GM19452 (cell line): Measurements from ENCODE around the gene SUGCT.

ENCODE experiments used
- ATAC-seq: cut with Tn5 transposase; IDR thresholded peaks from one replicate; pipeline ENCODE4 v1.9.1; 2021; ENCODE audit not compliant: unreplicated experiment

SUGCT gene

GRCh38 chr7:40800771-40801170, 666.0 kb downstream of the SUGCT start:
- ATAC-seq, result no peak

DNA sequence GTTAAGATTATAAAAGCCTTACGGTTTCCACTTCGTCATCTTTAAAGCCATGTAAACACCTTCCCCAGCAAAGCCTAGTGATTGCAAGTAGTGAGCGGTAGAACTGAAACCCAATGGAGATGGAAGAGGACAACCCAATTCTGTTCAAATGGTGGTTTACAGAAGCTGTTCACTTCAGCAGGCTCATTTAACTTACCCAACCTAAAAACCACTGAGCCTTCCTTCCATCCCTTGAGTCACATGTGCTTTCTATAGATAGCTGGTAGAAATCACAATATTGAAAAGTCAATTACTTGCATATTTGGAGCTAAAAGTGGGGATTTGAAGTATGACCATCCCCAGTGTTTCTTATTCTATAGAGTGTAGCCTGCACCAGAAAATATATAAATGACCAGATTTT, 667.7 kb downstream of the SUGCT start:
- no peak for ATAC-seq

DNA sequence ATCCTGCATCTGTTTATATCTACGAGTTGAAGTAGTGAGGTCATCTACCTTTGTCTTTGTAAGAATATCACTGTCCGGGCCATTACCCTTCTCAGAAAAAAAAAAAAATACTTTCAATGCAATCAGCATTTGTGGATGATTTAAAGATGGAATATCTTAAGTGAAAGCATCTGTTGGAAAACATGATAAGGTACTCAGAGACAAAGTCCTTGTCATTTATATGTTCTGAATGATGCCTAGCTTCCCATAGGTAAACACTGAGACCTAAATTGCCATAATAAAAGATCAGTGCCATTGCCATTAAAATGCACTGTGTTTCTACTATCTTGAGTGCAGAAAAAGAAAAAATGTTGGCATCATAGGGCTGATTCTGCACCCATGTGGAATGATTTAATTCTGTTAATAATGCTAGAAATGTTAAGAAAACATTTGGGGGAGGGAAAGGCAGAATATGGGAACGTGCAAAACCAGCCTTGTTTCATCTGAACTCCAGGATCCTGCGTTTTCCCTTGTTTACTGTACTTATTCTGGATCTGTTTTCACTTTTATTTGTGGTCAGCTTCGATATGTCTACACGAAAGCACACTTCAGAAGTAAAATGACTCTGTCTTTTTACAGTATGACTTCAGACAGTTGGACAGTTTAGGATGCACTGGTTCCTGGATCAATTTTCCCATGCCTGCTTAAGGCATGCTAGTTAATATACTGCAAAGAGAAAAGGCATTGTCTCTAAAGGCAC, 669.8 kb downstream of the SUGCT start:
- no peak for ATAC-seq

- no peak for ATAC-seq
Measured at GRCh38 chr7:40805361-40805760, 670.6 kb downstream of the SUGCT start.

GRCh38 chr7:40808378-40808942, 673.7 kb downstream of the SUGCT start:
- ATAC-seq, result no peak

GRCh38 chr7:40810274-40810673, 675.5 kb downstream of the SUGCT start:
- ATAC-seq, result no peak

DNA sequence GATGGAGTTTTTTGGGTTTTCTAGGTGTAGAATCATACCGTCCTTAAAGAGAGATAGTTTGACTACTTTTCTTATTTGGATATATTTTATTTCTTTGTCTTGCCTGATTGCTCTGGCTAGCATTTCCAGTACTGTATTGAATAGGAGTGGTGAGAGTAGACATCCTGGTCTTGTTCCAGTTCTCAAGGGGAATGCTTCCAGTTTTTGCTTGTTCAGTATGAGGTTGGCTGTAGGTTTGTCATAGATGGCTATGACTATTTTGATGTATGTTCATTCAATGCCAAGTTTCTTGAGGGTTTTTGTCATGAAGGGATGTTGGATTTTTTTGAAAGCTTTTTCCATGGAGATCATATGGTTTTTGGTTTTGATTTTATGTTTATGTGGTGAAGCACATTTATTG, 676.9 kb downstream of the SUGCT start:
- no peak for ATAC-seq

GRCh38 chr7:40815022-40815421, 680.2 kb downstream of the SUGCT start:
- ATAC-seq, result no peak

- no peak for ATAC-seq
Measured at GRCh38 chr7:40815512-40815911, 680.7 kb downstream of the SUGCT start.

DNA sequence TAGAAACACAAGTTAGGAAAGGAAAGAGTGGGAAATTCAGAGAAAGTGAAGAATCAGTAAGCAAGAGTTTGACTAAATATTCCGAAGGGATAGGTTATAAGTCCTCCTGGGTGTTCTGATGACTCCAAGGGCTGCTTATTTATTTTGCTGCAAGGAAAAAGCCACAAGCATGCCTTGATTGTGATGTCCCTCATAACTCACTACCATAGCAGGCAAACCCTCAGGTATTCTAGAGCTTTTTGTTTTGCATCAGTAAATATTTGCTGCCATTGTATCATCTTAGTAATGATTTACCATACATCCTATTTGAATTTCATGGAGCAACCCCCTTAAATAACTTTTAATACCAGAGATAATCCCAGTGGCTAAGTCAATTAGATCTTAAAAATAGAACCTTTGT, 688.1 kb downstream of the SUGCT start:
- no peak for ATAC-seq

DNA sequence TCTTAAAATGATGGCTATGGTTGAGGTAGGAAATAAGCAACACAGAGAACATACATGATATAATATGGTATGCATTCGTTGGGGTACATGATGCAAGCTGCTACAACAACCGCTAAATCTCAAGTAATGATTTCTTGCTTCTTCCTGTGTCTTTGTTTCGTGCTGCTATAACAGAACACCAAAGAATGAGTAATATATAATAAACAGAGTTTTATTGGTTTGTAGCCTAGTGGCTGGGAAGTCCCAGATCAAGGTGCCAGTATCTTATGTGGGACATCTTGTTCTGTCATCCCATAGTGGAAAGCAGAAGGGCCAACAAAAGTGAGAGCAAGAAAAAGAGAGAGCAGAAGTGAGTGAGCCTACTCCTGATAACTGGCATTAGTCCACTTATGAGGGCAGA, 689.7 kb downstream of the SUGCT start:
- ATAC-seq, result no peak

GRCh38 chr7:40826411-40827221, 691.8 kb downstream of the SUGCT start:
- ATAC-seq, result no peak

DNA sequence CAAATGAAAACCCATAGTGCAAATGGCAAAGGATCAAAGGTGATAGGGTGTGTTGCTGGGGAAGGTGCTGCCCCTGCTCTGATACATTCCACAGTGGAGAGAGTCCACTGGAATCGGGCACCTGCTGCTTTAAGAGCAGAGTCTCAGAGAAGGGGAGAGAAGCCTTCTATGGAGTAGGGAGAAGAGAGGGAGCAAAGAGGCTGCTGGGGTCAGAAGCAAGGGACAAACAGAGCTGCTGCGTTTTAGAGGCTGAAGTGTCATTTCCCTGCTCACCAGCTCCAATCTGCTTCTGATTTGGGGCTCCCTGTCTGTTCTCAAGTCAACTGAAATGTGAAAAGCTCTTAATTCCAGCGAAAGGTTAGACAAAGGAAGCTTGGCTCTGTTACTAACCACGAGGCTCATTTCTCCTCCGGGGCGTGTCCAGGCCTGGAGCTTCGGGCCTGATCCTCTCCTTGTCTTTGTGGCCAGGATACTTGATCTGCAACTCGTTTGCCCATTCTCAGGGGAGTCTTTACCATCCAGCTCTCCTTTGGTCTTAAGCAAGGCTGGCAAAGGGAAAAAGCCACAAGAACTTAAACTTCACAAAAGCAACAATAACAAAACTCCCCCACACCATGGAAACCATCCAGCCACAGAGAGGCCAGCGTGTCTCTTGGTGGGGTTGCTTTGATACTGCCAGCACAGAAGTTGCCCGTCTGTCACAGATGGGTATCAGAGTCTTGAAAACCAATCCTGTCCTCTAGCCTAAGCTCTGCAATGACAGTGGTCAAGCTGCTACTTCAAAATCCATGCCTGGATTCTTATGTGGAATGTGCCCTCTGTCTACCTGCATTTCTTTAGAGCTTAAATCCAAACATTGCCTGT, 692.6 kb downstream of the SUGCT start:
- ATAC-seq, result no peak

DNA sequence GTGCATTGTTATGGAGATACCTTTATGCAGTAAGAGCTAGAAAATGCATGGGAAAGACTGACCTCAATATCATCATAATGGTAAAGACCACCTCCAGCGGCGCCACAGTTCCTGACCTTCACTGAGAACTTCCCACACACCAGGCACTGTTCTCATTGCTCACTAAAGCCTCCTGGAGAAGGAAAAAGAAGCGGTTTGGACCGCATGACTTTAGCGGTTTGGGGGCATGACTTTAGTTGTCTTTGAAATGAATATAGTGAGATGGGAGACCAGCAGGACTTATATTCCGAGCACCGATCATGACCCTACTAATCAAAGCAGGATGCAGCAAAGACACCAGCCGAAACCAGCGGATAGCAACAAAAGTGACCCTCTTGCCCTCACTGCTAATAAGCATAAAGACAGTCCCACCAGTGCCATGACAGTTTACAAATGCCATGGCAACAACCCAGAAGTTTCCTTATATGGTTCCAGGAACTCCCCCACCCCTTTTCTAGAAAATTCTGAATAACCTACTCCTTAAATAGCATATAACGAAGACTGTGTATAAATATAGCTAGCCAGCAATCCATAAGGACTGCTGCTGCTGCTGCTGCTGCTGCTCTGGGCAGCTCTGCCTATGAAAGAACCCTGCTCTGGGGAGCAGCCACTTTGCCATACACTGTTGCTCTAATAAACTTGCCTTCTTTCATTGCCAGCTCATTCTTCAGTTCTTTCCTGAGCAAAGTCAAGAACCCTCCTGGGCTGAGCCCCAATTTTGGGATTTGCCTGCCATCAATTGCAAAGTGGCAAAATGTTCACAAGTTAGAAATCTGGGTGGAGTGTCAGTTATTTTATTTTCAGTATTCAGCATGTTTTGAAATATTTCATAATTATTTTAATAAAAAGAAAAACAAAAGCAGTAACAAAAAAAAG, 694.1 kb downstream of the SUGCT start:
- no peak for ATAC-seq

GRCh38 chr7:40833191-40833887, 698.5 kb downstream of the SUGCT start:
- ATAC-seq, result no peak

- ATAC-seq, result no peak
Measured at GRCh38 chr7:40833888-40834234, 699.1 kb downstream of the SUGCT start.

GRCh38 chr7:40836218-40836617, 701.4 kb downstream of the SUGCT start:
- ATAC-seq, result no peak

GRCh38 chr7:40839881-40840280, 705.1 kb downstream of the SUGCT start:
- no peak for ATAC-seq

- ATAC-seq, result no peak
Measured at GRCh38 chr7:40840990-40841389, 706.2 kb downstream of the SUGCT start.

GRCh38 chr7:40842641-40843040, 707.8 kb downstream of the SUGCT start:
- ATAC-seq, result no peak
